ENCODE data around the gene UGT2B10. TPM values are rescaled to one million over a fixed set of nuclear protein-coding genes. Genes with fewer than 3 reads are reported as not detected.

The UGT2B10 gene
- total and polyA plus RNA-seq, 2 of the 13 experiments (the other 11 are each of a cell fraction or from before 2014, with no cell fraction given): 107 to 148 TPM

DNA sequence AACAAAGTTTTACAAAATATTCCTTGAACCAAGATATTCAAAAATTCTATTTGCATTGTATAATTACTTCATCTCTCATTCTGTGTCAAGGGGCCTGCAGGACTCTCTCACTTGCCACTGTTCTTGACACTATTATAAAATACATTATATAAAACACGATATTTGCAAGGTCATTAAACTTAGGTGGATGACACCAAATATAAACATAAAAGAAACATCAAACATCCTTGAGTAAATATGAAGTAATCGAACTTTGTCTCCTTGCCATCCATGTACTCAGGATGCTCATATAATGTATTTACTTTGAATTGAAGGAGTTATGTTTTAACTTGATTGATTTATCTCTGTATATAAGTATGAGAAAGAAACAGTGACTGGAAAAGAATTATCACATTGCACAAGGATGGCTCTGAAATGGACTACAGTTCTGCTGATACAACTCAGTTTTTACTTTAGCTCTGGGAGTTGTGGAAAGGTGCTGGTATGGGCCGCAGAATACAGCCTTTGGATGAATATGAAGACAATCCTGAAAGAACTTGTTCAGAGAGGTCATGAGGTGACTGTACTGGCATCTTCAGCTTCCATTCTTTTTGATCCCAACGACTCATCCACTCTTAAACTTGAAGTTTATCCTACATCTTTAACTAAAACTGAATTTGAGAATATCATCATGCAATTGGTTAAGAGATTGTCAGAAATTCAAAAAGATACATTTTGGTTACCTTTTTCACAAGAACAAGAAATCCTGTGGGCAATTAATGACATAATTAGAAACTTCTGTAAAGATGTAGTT lies at the start of gene UGT2B10 (continued):
- TF ChIP-seq, protein P1, sequence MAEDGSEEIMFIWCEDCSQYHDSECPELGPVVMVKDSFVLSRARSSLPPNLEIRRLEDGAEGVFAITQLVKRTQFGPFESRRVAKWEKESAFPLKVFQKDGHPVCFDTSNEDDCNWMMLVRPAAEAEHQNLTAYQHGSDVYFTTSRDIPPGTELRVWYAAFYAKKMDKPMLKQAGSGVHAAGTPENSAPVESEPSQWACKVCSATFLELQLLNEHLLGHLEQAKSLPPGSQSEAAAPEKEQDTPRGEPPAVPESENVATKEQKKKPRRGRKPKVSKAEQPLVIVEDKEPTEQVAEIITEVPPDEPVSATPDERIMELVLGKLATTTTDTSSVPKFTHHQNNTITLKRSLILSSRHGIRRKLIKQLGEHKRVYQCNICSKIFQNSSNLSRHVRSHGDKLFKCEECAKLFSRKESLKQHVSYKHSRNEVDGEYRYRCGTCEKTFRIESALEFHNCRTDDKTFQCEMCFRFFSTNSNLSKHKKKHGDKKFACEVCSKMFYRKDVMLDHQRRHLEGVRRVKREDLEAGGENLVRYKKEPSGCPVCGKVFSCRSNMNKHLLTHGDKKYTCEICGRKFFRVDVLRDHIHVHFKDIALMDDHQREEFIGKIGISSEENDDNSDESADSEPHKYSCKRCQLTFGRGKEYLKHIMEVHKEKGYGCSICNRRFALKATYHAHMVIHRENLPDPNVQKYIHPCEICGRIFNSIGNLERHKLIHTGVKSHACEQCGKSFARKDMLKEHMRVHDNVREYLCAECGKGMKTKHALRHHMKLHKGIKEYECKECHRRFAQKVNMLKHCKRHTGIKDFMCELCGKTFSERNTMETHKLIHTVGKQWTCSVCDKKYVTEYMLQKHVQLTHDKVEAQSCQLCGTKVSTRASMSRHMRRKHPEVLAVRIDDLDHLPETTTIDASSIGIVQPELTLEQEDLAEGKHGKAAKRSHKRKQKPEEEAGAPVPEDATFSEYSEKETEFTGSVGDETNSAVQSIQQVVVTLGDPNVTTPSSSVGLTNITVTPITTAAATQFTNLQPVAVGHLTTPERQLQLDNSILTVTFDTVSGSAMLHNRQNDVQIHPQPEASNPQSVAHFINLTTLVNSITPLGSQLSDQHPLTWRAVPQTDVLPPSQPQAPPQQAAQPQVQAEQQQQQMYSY (CRISPR knock-in tag; IDR thresholded peaks at IDR 0.05): 0 out of 2 replicates have a peak, but pooled peaks have one; percentile 27
- TF ChIP-seq PHF5A (CRISPR knock-in tag; IDR thresholded peaks at IDR 0.05; ENCODE audit: low read depth, unreplicated experiment): peak; percentile 66
- peak; percentile 44; the same call in 1 of the 2 replicates for TF ChIP-seq ZNF589 (CRISPR knock-in tag; conservative IDR thresholded peaks at IDR 0.05)
- 0 out of 2 replicates have a peak, but pooled peaks have one; percentile 64 for TF ChIP-seq ZNF232 (CRISPR knock-in tag; IDR thresholded peaks at IDR 0.05; ENCODE audit: borderline replicate concordance)
- TF ChIP-seq TBL1XR1 (IDR thresholded peaks at IDR 0.05; ENCODE audit: borderline replicate concordance, low read length, partially characterized antibody): peak; percentile 60
- peak; percentile 19 to 29; a peak in 2 of 4 replicates for TF ChIP-seq NR2F1 (CRISPR knock-in tag; IDR thresholded peaks at IDR 0.05)
- peak; percentile 76 for TF ChIP-seq GFI1 (CRISPR knock-in tag; IDR thresholded peaks at IDR 0.05; ENCODE audit: borderline replicate concordance)
- TF ChIP-seq, protein P2, sequence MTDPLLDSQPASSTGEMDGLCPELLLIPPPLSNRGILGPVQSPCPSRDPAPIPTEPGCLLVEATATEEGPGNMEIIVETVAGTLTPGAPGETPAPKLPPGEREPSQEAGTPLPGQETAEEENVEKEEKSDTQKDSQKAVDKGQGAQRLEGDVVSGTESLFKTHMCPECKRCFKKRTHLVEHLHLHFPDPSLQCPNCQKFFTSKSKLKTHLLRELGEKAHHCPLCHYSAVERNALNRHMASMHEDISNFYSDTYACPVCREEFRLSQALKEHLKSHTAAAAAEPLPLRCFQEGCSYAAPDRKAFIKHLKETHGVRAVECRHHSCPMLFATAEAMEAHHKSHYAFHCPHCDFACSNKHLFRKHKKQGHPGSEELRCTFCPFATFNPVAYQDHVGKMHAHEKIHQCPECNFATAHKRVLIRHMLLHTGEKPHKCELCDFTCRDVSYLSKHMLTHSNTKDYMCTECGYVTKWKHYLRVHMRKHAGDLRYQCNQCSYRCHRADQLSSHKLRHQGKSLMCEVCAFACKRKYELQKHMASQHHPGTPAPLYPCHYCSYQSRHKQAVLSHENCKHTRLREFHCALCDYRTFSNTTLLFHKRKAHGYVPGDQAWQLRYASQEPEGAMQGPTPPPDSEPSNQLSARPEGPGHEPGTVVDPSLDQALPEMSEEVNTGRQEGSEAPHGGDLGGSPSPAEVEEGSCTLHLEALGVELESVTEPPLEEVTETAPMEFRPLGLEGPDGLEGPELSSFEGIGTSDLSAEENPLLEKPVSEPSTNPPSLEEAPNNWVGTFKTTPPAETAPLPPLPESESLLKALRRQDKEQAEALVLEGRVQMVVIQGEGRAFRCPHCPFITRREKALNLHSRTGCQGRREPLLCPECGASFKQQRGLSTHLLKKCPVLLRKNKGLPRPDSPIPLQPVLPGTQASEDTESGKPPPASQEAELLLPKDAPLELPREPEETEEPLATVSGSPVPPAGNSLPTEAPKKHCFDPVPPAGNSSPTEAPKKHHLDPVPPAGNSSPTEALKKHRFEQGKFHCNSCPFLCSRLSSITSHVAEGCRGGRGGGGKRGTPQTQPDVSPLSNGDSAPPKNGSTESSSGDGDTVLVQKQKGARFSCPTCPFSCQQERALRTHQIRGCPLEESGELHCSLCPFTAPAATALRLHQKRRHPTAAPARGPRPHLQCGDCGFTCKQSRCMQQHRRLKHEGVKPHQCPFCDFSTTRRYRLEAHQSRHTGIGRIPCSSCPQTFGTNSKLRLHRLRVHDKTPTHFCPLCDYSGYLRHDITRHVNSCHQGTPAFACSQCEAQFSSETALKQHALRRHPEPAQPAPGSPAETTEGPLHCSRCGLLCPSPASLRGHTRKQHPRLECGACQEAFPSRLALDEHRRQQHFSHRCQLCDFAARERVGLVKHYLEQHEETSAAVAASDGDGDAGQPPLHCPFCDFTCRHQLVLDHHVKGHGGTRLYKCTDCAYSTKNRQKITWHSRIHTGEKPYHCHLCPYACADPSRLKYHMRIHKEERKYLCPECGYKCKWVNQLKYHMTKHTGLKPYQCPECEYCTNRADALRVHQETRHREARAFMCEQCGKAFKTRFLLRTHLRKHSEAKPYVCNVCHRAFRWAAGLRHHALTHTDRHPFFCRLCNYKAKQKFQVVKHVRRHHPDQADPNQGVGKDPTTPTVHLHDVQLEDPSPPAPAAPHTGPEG (CRISPR knock-in tag; IDR thresholded peaks at IDR 0.05): peak; percentile 22; the same call in 1 of the 2 replicates
- TF ChIP-seq, protein P3, sequence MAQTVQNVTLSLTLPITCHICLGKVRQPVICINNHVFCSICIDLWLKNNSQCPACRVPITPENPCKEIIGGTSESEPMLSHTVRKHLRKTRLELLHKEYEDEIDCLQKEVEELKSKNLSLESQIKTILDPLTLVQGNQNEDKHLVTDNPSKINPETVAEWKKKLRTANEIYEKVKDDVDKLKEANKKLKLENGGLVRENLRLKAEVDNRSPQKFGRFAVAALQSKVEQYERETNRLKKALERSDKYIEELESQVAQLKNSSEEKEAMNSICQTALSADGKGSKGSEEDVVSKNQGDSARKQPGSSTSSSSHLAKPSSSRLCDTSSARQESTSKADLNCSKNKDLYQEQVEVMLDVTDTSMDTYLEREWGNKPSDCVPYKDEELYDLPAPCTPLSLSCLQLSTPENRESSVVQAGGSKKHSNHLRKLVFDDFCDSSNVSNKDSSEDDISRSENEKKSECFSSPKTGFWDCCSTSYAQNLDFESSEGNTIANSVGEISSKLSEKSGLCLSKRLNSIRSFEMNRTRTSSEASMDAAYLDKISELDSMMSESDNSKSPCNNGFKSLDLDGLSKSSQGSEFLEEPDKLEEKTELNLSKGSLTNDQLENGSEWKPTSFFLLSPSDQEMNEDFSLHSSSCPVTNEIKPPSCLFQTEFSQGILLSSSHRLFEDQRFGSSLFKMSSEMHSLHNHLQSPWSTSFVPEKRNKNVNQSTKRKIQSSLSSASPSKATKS (CRISPR knock-in tag; IDR thresholded peaks at IDR 0.05): 0 out of 2 replicates have a peak, but pooled peaks have one; percentile 74
- TF ChIP-seq ZNF670 (CRISPR knock-in tag; IDR thresholded peaks at IDR 0.05; ENCODE audit: borderline replicate concordance): peak; percentile 39; the same call in 1 of the 2 replicates
- TF ChIP-seq, protein P4, sequence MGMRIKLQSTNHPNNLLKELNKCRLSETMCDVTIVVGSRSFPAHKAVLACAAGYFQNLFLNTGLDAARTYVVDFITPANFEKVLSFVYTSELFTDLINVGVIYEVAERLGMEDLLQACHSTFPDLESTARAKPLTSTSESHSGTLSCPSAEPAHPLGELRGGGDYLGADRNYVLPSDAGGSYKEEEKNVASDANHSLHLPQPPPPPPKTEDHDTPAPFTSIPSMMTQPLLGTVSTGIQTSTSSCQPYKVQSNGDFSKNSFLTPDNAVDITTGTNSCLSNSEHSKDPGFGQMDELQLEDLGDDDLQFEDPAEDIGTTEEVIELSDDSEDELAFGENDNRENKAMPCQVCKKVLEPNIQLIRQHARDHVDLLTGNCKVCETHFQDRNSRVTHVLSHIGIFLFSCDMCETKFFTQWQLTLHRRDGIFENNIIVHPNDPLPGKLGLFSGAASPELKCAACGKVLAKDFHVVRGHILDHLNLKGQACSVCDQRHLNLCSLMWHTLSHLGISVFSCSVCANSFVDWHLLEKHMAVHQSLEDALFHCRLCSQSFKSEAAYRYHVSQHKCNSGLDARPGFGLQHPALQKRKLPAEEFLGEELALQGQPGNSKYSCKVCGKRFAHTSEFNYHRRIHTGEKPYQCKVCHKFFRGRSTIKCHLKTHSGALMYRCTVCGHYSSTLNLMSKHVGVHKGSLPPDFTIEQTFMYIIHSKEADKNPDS (CRISPR knock-in tag; IDR thresholded peaks at IDR 0.05): peak; percentile 80; the same call in 1 of the 2 replicates
- TF ChIP-seq PAF1 (CRISPR knock-in tag; IDR thresholded peaks at IDR 0.05): peak; percentile 88; the same call in 1 of the 2 replicates
